ENCODE measurements around the gene CCDC57. TPM values are rescaled to one million over a fixed set of nuclear protein-coding genes. Genes with fewer than 3 reads are reported as not detected.

Gene CCDC57
- total and polyA plus RNA-seq, 2 of the 8 experiments (the other 6 are each of a cell fraction or from before 2014, with no cell fraction given): 8.4 to 12.9 TPM

GRCh38 chr17:82198092-82198491 is 14.6 kb downstream of the CCDC57 start:
- no peak for DNase-seq (ENCODE audit: low read depth in 1 of 2, low spot score in 2 of 2)
- Histone ChIP-seq H3K79me2 (ENCODE audit: control insufficient read depth in 1 of 2, insufficient read depth in 2 of 2, low read length in 2 of 2) (no peaks in the 10 kb centered on the region), H3K4me2 (ENCODE audit: insufficient read depth in 1 of 2, low read depth in 2 of 2, low read length in 2 of 2) (no peak overlapping the region), H2BK20ac (ENCODE audit: low read length) (no peak overlapping the region), H3K4me3 (ENCODE audit: extremely low read depth in 1 of 4, insufficient read depth in 2 of 4, low read depth in 3 of 4, low read length in 4 of 4) (no peak overlapping the region), H2BK12ac (ENCODE audit: low read depth, low read length) (no peak overlapping the region), H3K4ac (replicated peaks; ENCODE audit: insufficient read length, low read depth, low read length) (no peak overlapping the region), H2BK120ac (replicated peaks; ENCODE audit: low read depth, low read length) (no peak overlapping the region), H2AK5ac (ENCODE audit: low read depth, low read length) (no peak overlapping the region), H3K18ac (ENCODE audit: extremely low read depth, low read length) (no peak overlapping the region), H2BK5ac (ENCODE audit: low read depth, low read length) (no peak overlapping the region), H4K8ac (ENCODE audit: extremely low read depth, insufficient read depth, low read length) (no peak overlapping the region), H3K23me2 (ENCODE audit: low read depth, low read length) (no peaks in the 10 kb centered on the region), H3K4me1 (replicated peaks in 1 of 4; ENCODE audit: control insufficient read depth in 3 of 4, insufficient read depth in 4 of 4, low read length in 3 of 4) (no peaks in the 10 kb centered on the region), H4K5ac (ENCODE audit: insufficient read length, low read depth, low read length) (no peak overlapping the region), H3K27me3 (replicated peaks in 1 of 4; ENCODE audit: control insufficient read depth in 3 of 4, extremely low read depth in 1 of 4, insufficient read depth in 3 of 4, low read length in 3 of 4) (no peaks in the 10 kb centered on the region), H2AFZ (ENCODE audit: low read length) (no peak overlapping the region), H3K27ac (ENCODE audit: low read depth, low read length) (no peak overlapping the region), H3K23ac (ENCODE audit: insufficient read length) (no peak overlapping the region), H3K14ac (ENCODE audit: insufficient read length) (no peak overlapping the region), H3K36me3 (ENCODE audit: control insufficient read depth in 2 of 4, insufficient read depth in 4 of 4, low read length in 3 of 4) (peaks cover 2 to 5% (median 4%) of the 10 kb centered on the region in 4 experiments; a peak in 3 of 8 replicates), H2BK15ac (ENCODE audit: low read length) (no peak overlapping the region), H4K91ac (replicated peaks; ENCODE audit: insufficient read length, low read length) (no peak overlapping the region), H4K20me1 (replicated peaks in 1 of 2; ENCODE audit: control insufficient read depth in 1 of 2, insufficient read depth in 2 of 2, low read length in 2 of 2) (peaks cover 4 to 7% of the 10 kb centered on the region in 2 experiments), H3K56ac (replicated peaks; ENCODE audit: insufficient read length, low read depth, low read length) (no peak overlapping the region), H3K9me3 (ENCODE audit: insufficient read depth in 2 of 2, low read depth in 1 of 2, low read length in 1 of 2) (no peaks in the 10 kb centered on the region), H3K9ac (replicated peaks in 1 of 4; ENCODE audit: extremely low read depth in 1 of 4, low read depth in 3 of 4, low read length in 3 of 4) (no peak overlapping the region), H3K79me1 (ENCODE audit: low read depth, low read length) (no peaks in the 10 kb centered on the region; the same call in 1 of the 2 replicates)
- POLR2A ChIA-PET (ENCODE audit: partially characterized antibody): no interaction called here
- WGBS, 2 experiments (ENCODE audit: extremely low coverage in 1 of 2, insufficient coverage in 1 of 2, insufficient read length in 1 of 2, insufficient replicate concordance in 2 of 2, low coverage in 1 of 2, low lambda C conversion rate in 2 of 2, missing lambda C conversion rate in 1 of 2): 84% methylated on average over 4 of the region's 4 CpGs; no CpG with 5 or more reads in 1 of the 2 experiments
- CTCF ChIA-PET (ENCODE audit: partially characterized antibody): interaction anchor here (1.4 kb wide), 1 partner anchor 9 kb away, joined by 3 read pairs; no protein-coding TSS in a partner anchor
- no peak for FAIRE-seq
- TF ChIP-seq SUZ12 (IDR thresholded peaks at IDR 0.05; ENCODE audit: low read length) (no peak), CEBPB (IDR thresholded peaks at IDR 0.05; ENCODE audit: low read depth, low read length) (no peak), POLR2AphosphoS5 (IDR thresholded peaks at IDR 0.05; ENCODE audit: low read depth, low read length) (no peak), USF2 (IDR thresholded peaks at IDR 0.05; ENCODE audit: low read length) (no peak), KDM5A (IDR thresholded peaks at IDR 0.05; ENCODE audit: low read length) (no peak), EZH2 (IDR thresholded peaks at IDR 0.05; ENCODE audit: low read depth, low read length, severe bottlenecking) (no peak), TEAD4 (IDR thresholded peaks at IDR 0.05; ENCODE audit: low read depth, low read length) (no peak), RFX5 (IDR thresholded peaks at IDR 0.05; ENCODE audit: borderline replicate concordance, low read depth, low read length) (no peak), POLR2A (IDR thresholded peaks at IDR 0.05; ENCODE audit: control extremely low read depth in 1 of 2, low read depth in 2 of 2, low read length in 2 of 2) (no peak), GTF2F1 (IDR thresholded peaks at IDR 0.05; ENCODE audit: borderline replicate concordance, low read depth, low read length) (no peak), PHF8 (conservative IDR thresholded peaks at IDR 0.05; ENCODE audit: low read depth, low read length) (no peak), TAF1 (IDR thresholded peaks at IDR 0.05; ENCODE audit: low read depth, low read length) (no peak), MAFK (IDR thresholded peaks at IDR 0.05; ENCODE audit: low read depth, low read length) (no peak), BACH1 (IDR thresholded peaks at IDR 0.05; ENCODE audit: low read length) (no peak)
